ENCODE results near the gene TECPR2. TPM values are rescaled to one million over a fixed set of nuclear protein-coding genes. Genes with fewer than 3 reads are reported as not detected.
"Not testable (repeated sequence)": the region's sequence is repeated elsewhere in the genome, so short reads cannot be mapped to it uniquely, and the experiment has no call there.

Gene TECPR2
- total RNA-seq, 3 donors from 2014 or later, result 5.5 to 6.7 (median 5.6) TPM

- Mint-ChIP-seq H3K4me1 (ENCODE audit: low read depth) (peaks cover 27% of the 10 kb centered on the region), H3K36me3 (ENCODE audit: insufficient read depth) (no peaks in the 10 kb centered on the region), H3K4me3 (peak overlapping the region; percentile 70), H3K27me3 (ENCODE audit: low read depth) (no peaks in the 10 kb centered on the region), H3K9me3 (no peaks in the 10 kb centered on the region)
- DNase-seq, result peak; percentile 91
- peak; percentile 96 to 97 for ATAC-seq
Measured at GRCh38 chr14:102524451-102525218, 161.9 kb downstream of the TECPR2 start.

GRCh38 chr14:102525219-102525928 is 162.6 kb downstream of the TECPR2 start:
- H3K27me3 Mint-ChIP-seq (ENCODE audit: low read depth), result no peaks in the 10 kb centered on the region
- H3K36me3 Mint-ChIP-seq (ENCODE audit: insufficient read depth), result no peaks in the 10 kb centered on the region
- ATAC-seq (peak; percentile 16 to 19), DNase-seq (no peak)
- H3K4me1 Mint-ChIP-seq (ENCODE audit: low read depth), result peaks cover 27% of the 10 kb centered on the region
- H3K9me3 Mint-ChIP-seq, result no peaks in the 10 kb centered on the region
- peak overlapping the region; percentile 70 for H3K4me3 Mint-ChIP-seq

- DNase-seq (no peak), ATAC-seq (no peak)
- Mint-ChIP-seq H3K9me3 (no peaks in the 10 kb centered on the region), H3K36me3 (ENCODE audit: insufficient read depth) (no peaks in the 10 kb centered on the region), H3K4me3 (no peak overlapping the region), H3K4me1 (ENCODE audit: low read depth) (peaks cover 28% of the 10 kb centered on the region), H3K27me3 (ENCODE audit: low read depth) (no peaks in the 10 kb centered on the region)
Measured at GRCh38 chr14:102525929-102526497, 163.3 kb downstream of the TECPR2 start.

- peaks cover 24% of the 10 kb centered on the region for H3K4me1 Mint-ChIP-seq (ENCODE audit: low read depth)
- no peaks in the 10 kb centered on the region for H3K9me3 Mint-ChIP-seq
- no peaks in the 10 kb centered on the region for H3K27me3 Mint-ChIP-seq (ENCODE audit: low read depth)
- H3K36me3 Mint-ChIP-seq (ENCODE audit: insufficient read depth), result no peaks in the 10 kb centered on the region
- DNase-seq (no peak), ATAC-seq (no peak)
- H3K4me3 Mint-ChIP-seq, result no peak overlapping the region
Measured at GRCh38 chr14:102528431-102529170, 165.9 kb downstream of the TECPR2 start.

GRCh38 chr14:102530828-102531478 is 168.2 kb downstream of the TECPR2 start:
- Mint-ChIP-seq H3K36me3 (ENCODE audit: insufficient read depth) (no peaks in the 10 kb centered on the region), H3K27me3 (ENCODE audit: low read depth) (no peaks in the 10 kb centered on the region), H3K4me3 (no peak overlapping the region), H3K4me1 (ENCODE audit: low read depth) (peaks cover 4% of the 10 kb centered on the region), H3K9me3 (no peaks in the 10 kb centered on the region)
- DNase-seq (no peak), ATAC-seq (no peak)

GRCh38 chr14:102532204-102532658 is 169.5 kb downstream of the TECPR2 start:
- H3K36me3 Mint-ChIP-seq (ENCODE audit: insufficient read depth), result no peaks in the 10 kb centered on the region
- no peak overlapping the region for H3K4me3 Mint-ChIP-seq
- peaks cover 4% of the 10 kb centered on the region for H3K4me1 Mint-ChIP-seq (ENCODE audit: low read depth)
- no peaks in the 10 kb centered on the region for H3K9me3 Mint-ChIP-seq
- ATAC-seq (no peak), DNase-seq (no peak)
- H3K27me3 Mint-ChIP-seq (ENCODE audit: low read depth), result no peaks in the 10 kb centered on the region

GRCh38 chr14:102537981-102538601 is 175.3 kb downstream of the TECPR2 start:
- ATAC-seq (no peak), DNase-seq (no peak)
- Mint-ChIP-seq H3K36me3 (ENCODE audit: insufficient read depth) (no peaks in the 10 kb centered on the region), H3K27me3 (ENCODE audit: low read depth) (peaks cover 3% of the 10 kb centered on the region), H3K4me3 (no peak overlapping the region), H3K9me3 (no peaks in the 10 kb centered on the region), H3K4me1 (ENCODE audit: low read depth) (no peaks in the 10 kb centered on the region)

GRCh38 chr14:102538602-102539543 is 176.1 kb downstream of the TECPR2 start:
- Mint-ChIP-seq H3K4me1 (ENCODE audit: low read depth) (no peaks in the 10 kb centered on the region), H3K9me3 (no peaks in the 10 kb centered on the region), H3K36me3 (ENCODE audit: insufficient read depth) (no peaks in the 10 kb centered on the region), H3K4me3 (no peak overlapping the region), H3K27me3 (ENCODE audit: low read depth) (peaks cover 4% of the 10 kb centered on the region)
- no peak for ATAC-seq
- DNase-seq, result no peak

GRCh38 chr14:102539544-102540314 is 177.0 kb downstream of the TECPR2 start:
- no peak for ATAC-seq
- Mint-ChIP-seq H3K27me3 (ENCODE audit: low read depth) (peaks cover 8% of the 10 kb centered on the region), H3K4me3 (no peak overlapping the region), H3K36me3 (ENCODE audit: insufficient read depth) (no peaks in the 10 kb centered on the region), H3K9me3 (no peaks in the 10 kb centered on the region), H3K4me1 (ENCODE audit: low read depth) (no peaks in the 10 kb centered on the region)
- no peak for DNase-seq

GRCh38 chr14:102540315-102541028 is 177.7 kb downstream of the TECPR2 start:
- DNase-seq (no peak), ATAC-seq (no peak)
- Mint-ChIP-seq H3K36me3 (ENCODE audit: insufficient read depth) (no peaks in the 10 kb centered on the region), H3K9me3 (no peaks in the 10 kb centered on the region), H3K4me1 (ENCODE audit: low read depth) (no peaks in the 10 kb centered on the region), H3K27me3 (ENCODE audit: low read depth) (peaks cover 12% of the 10 kb centered on the region), H3K4me3 (no peak overlapping the region)

- H3K9me3 Mint-ChIP-seq; ATAC-seq; H3K36me3 Mint-ChIP-seq (ENCODE audit: insufficient read depth); DNase-seq; H3K4me1 Mint-ChIP-seq (ENCODE audit: low read depth); H3K4me3 Mint-ChIP-seq: not testable (repeated sequence)
- H3K27me3 Mint-ChIP-seq (ENCODE audit: low read depth), result peaks cover 18% of the 10 kb centered on the region
Measured at GRCh38 chr14:102541029-102541491, 178.3 kb downstream of the TECPR2 start.
